B cell (primary cell): ENCODE results near the gene FGFR2.

Experiments
- CTCF ChIP-seq: fragments of 200-600 bp; IDR thresholded peaks from one replicate; pipeline ENCODE4 v1.8.0; 2022; ENCODE audit warnings: antibody characterized with exemption, mild to moderate bottlenecking
- EZH2 ChIP-seq: IDR thresholded peaks from 2 replicates; pipeline ENCODE4 v1.6.1; 2012; ENCODE audit warnings: borderline replicate concordance, low read depth, mild to moderate bottlenecking, moderate library complexity, low read length; ENCODE audit not compliant: insufficient read depth, poor library complexity, severe bottlenecking

- TF ChIP-seq CTCF (no peak), EZH2 (no peak)
Measured at GRCh38 chr10:121541450-121542120, 56.7 kb downstream of the FGFR2 start.
